ENCODE data around the gene BTN1A1. TPM values are rescaled to one million over a fixed set of nuclear protein-coding genes. Genes with fewer than 3 reads are reported as not detected.
A peak's percentile ranks its signal among the peaks of the same experiment; 100 is the strongest.

The BTN1A1 gene
- total and polyA plus RNA-seq, 9 of the 15 experiments (the other 6 are each of a cell fraction or from before 2014, with no cell fraction given), result 0.01 to 0.15 (median 0.06) TPM; not detected in 4

GRCh38 chr6:26554697-26555504 lies 54.8 kb downstream of the BTN1A1 start (continued):
- no peak for TF ChIP-seq ZNF518B (CRISPR knock-in tag; IDR thresholded peaks at IDR 0.05)
- TF ChIP-seq GATAD2A (IDR thresholded peaks at IDR 0.05), result no peak
- no peak for TF ChIP-seq NFE2L1 (tag; IDR thresholded peaks at IDR 0.05; ENCODE audit: borderline replicate concordance, low read depth)
- TF ChIP-seq ZBTB17 (CRISPR knock-in tag; IDR thresholded peaks at IDR 0.05), result no peak
- no peak for TF ChIP-seq ZNF780A (CRISPR knock-in tag; IDR thresholded peaks at IDR 0.05)
- TF ChIP-seq BCLAF1 (IDR thresholded peaks at IDR 0.05; ENCODE audit: borderline replicate concordance in 1 of 2, control insufficient read depth in 1 of 2, low read depth in 2 of 2, low read length in 1 of 2), result 0 out of 4 replicates have a peak, but pooled peaks of 1 of the 2 experiments have one; percentile 36
- TF ChIP-seq MEF2D (tag; conservative IDR thresholded peaks at IDR 0.05; ENCODE audit: low read depth), result no peak
- no peak for TF ChIP-seq ZNF583 (CRISPR knock-in tag; IDR thresholded peaks at IDR 0.05)
- no peak for TF ChIP-seq HEY1 (CRISPR knock-in tag; IDR thresholded peaks at IDR 0.05; ENCODE audit: borderline replicate concordance)
- TF ChIP-seq ZNF551 (CRISPR knock-in tag; IDR thresholded peaks at IDR 0.05), result no peak
- TF ChIP-seq ZNF41 (CRISPR knock-in tag; conservative IDR thresholded peaks at IDR 0.05), result no peak
- no peak for TF ChIP-seq CBFB (CRISPR knock-in tag; IDR thresholded peaks at IDR 0.05)
- 0 out of 2 replicates have a peak, but pooled peaks have one; percentile 8 for TF ChIP-seq MAFF (IDR thresholded peaks at IDR 0.05; ENCODE audit: low read length)
- no peak for TF ChIP-seq EHMT2 (IDR thresholded peaks at IDR 0.05)
- no peak for TF ChIP-seq ZBTB2 (IDR thresholded peaks at IDR 0.05)
- TF ChIP-seq ASH1L (IDR thresholded peaks at IDR 0.05; ENCODE audit: borderline replicate concordance, low read depth, partially characterized antibody), result no peak
- TF ChIP-seq CSDE1 (IDR thresholded peaks at IDR 0.05), result no peak
- TF ChIP-seq HDAC8 (tag; IDR thresholded peaks at IDR 0.05), result no peak
- TF ChIP-seq SAFB2 (IDR thresholded peaks at IDR 0.05; ENCODE audit: borderline replicate concordance, low read depth, low read length, severe bottlenecking), result no peak
- TF ChIP-seq ZEB2 (IDR thresholded peaks at IDR 0.05), result no peak; the same call in 1 of the 2 replicates
- no peak for TF ChIP-seq TAF7 (tag; IDR thresholded peaks at IDR 0.05)
- no peak for TF ChIP-seq ZNF507 (tag; conservative IDR thresholded peaks at IDR 0.05)
